Endothelial cell of umbilical vein (primary cell): ENCODE results near the gene ABCC2. TPM values are rescaled to one million over a fixed set of nuclear protein-coding genes. Genes with fewer than 3 reads are reported as not detected.

Experiments
- BruUV-seq: library from RNA; stranded (reverse); fragments of 400-500 nt; replicated peaks from 2 replicates; lab custom pipeline; 2021; lab: Mats Ljungman, UMichigan
- CTCF ChIA-PET: fragments of 300-600, 350-600 bp; sonication (Branson Sonifier 250); formaldehyde crosslinking; loops from one replicate; lab custom pipeline; 2021; ENCODE audit warnings: antibody characterized with exemption, inconsistent platforms; lab: Charles Lee
- POLR2A ChIA-PET: fragments of 300-600, 350-600 bp; sonication (Branson Sonifier 250); formaldehyde crosslinking; loops from one replicate; lab custom pipeline; 2021; ENCODE audit warnings: antibody characterized with exemption, inconsistent platforms; lab: Charles Lee
- DNase-seq: peaks from one replicate; pipeline ENCODE4 v3.0.0-alpha.2; 2011; ENCODE audit warnings: low read depth, low spot score
- FAIRE-seq: peaks from 2 replicates; lab custom pipeline; 2011; peaks lifted over from hg19 to GRCh38; lab: Jason Lieb, UNC
- H2AFZ ChIP-seq: 2 replicates; pipeline ENCODE4 v1.6.0; 2012; ENCODE audit warnings: low read depth, low read length, control low read depth, inconsistent platforms
- H3K27ac ChIP-seq: 2 replicates; pipeline ENCODE4 v1.5.1; 2011; ENCODE audit warnings: low read depth, mild to moderate bottlenecking, control low read depth, low read length, moderate library complexity; ENCODE audit not compliant: insufficient read depth
- H3K27me3 ChIP-seq, 2 experiments: 2 replicates each; pipeline versions ENCODE4 v1.6.0 to v1.6.1; 2011; ENCODE audit warnings: low read length in 2 of 2, mixed read lengths in 1 of 2; ENCODE audit not compliant: control insufficient read depth in 2 of 2, insufficient read depth in 2 of 2
- H3K36me3 ChIP-seq, 2 experiments: 2 replicates in 1 of 2; 3 replicates in 1 of 2; pipeline ENCODE4 v1.5.1; 2011; ENCODE audit warnings: low read length in 2 of 2, mild to moderate bottlenecking in 1 of 2, moderate library complexity in 1 of 2; ENCODE audit not compliant: control insufficient read depth in 2 of 2, insufficient read depth in 2 of 2; ENCODE audit errors: extremely low read depth in 1 of 2
- H3K4me1 ChIP-seq: 3 replicates; pipeline ENCODE4 v1.5.1; 2011; ENCODE audit warnings: mild to moderate bottlenecking, low read length; ENCODE audit not compliant: control insufficient read depth, insufficient read depth; ENCODE audit errors: extremely low read depth
- H3K4me2 ChIP-seq: 2 replicates; pipeline ENCODE4 v1.6.1; 2011; ENCODE audit warnings: low read length, control low read depth, mixed read lengths; ENCODE audit not compliant: insufficient read depth
- H3K4me3 ChIP-seq, 3 experiments: fragments of 200-600 bp in 1 of 3; sonication (generic), shearing (Covaris generic) in 1 of 3; replicated peaks in 1 of 3; 2 replicates each; pipeline ENCODE4 v1.5.1; 2011 to 2016; ENCODE audit warnings: control low read depth in 3 of 3, low read length in 3 of 3, mild to moderate bottlenecking in 2 of 3, inconsistent platforms in 1 of 3, low read depth in 1 of 3, moderate library complexity in 1 of 3; ENCODE audit not compliant: insufficient read depth in 1 of 3
- H3K79me2 ChIP-seq: 2 replicates; pipeline ENCODE4 v1.6.0; 2012; ENCODE audit warnings: low read length, inconsistent platforms; ENCODE audit not compliant: control insufficient read depth, insufficient read depth
- H3K9ac ChIP-seq: replicated peaks from 2 replicates; pipeline ENCODE3; 2011; ENCODE audit warnings: low read length, control low read depth; ENCODE audit not compliant: insufficient read depth; ENCODE audit errors: extremely low read depth
- H3K9me1 ChIP-seq: replicated peaks from 3 replicates; pipeline ENCODE4 v1.6.0; 2011; ENCODE audit warnings: mild to moderate bottlenecking, low read length; ENCODE audit not compliant: control insufficient read depth, insufficient read depth; ENCODE audit errors: extremely low read depth
- H3K9me3 ChIP-seq: replicated peaks from 2 replicates; pipeline ENCODE4 v1.5.1; 2012; ENCODE audit warnings: low read length, inconsistent platforms; ENCODE audit not compliant: control insufficient read depth, insufficient read depth
- H4K20me1 ChIP-seq: replicated peaks from 2 replicates; pipeline ENCODE3; 2011; ENCODE audit warnings: mild to moderate bottlenecking, low read length; ENCODE audit not compliant: control insufficient read depth, insufficient read depth; ENCODE audit errors: extremely low read depth
- CTCF ChIP-seq, 2 donors: IDR thresholded peaks; 1 replicate in 1 of 2; 2 replicates in 1 of 2; pipeline ENCODE4 v1.5.1; 2011; ENCODE audit warnings: low read length in 2 of 2, mild to moderate bottlenecking in 2 of 2, moderate library complexity in 2 of 2, control low read depth in 1 of 2, inconsistent platforms in 1 of 2, low read depth in 1 of 2; ENCODE audit not compliant: insufficient read depth in 1 of 2; ENCODE audit errors: extremely low read depth in 1 of 2
- EZH2 ChIP-seq: IDR thresholded peaks from 2 replicates; pipeline ENCODE4 v1.6.1; 2012; ENCODE audit warnings: borderline replicate concordance, low read depth, mild to moderate bottlenecking, moderate library complexity, low read length, inconsistent platforms; ENCODE audit not compliant: severe bottlenecking
- FOS ChIP-seq: IDR thresholded peaks from 2 replicates; pipeline ENCODE4 v1.6.1; 2011; ENCODE audit warnings: mild to moderate bottlenecking, low read length, moderate library complexity, borderline replicate concordance; ENCODE audit not compliant: insufficient read depth
- GATA2 ChIP-seq: IDR thresholded peaks from 2 replicates; pipeline ENCODE4 v1.7.0; 2011; ENCODE audit warnings: low read depth, mild to moderate bottlenecking, moderate library complexity, mixed read lengths, low read length; ENCODE audit not compliant: insufficient read length, insufficient read depth
- JUN ChIP-seq: IDR thresholded peaks from 2 replicates; pipeline ENCODE4 v1.6.1; 2011; ENCODE audit warnings: borderline replicate concordance, low read depth; ENCODE audit not compliant: insufficient read length, insufficient read depth
- MAX ChIP-seq: IDR thresholded peaks from 2 replicates; pipeline ENCODE4 v1.6.1; 2011; ENCODE audit not compliant: insufficient read depth, insufficient read length
- MYC ChIP-seq: IDR thresholded peaks from one replicate; pipeline ENCODE4 v1.6.1; 2011; ENCODE audit warnings: mild to moderate bottlenecking, low read depth, low read length
- POLR2A ChIP-seq: IDR thresholded peaks from 2 replicates; pipeline ENCODE4 v1.6.1; 2012; ENCODE audit warnings: low read depth, mild to moderate bottlenecking, control low read depth, low read length
- POLR2AphosphoS5 ChIP-seq: IDR thresholded peaks from 2 replicates; pipeline ENCODE4 v1.6.1; 2012; ENCODE audit warnings: low read depth, mild to moderate bottlenecking, control low read depth, low read length, moderate library complexity; ENCODE audit not compliant: insufficient read depth
- dilution Hi-C: fragments of 300-500 bp; cut with MboI; formaldehyde crosslinking; loops from one replicate; pipeline ENCODE4 v1.15.0; 2019; ENCODE audit warnings: low sequenced_read_pairs; ENCODE audit not compliant: extremely low pct_ligation_motif_present
- intact Hi-C: fragments of 100-400 bp; cut with micrococcal nuclease; formaldehyde crosslinking; loops from one replicate; pipeline ENCODE4 v1.10.0; 2022
- polyA plus RNA-seq, 4 experiments: library from polyadenylated mRNA; depleted of rRNA in 3 of 4; stranded (reverse) in 3 of 4; unstranded in 1 of 4; fragments of >200 nt; gene quantifications; 2 replicates each; pipeline versions ENCODE4 v1.2.1 to v1.2.3, GENCODE V29; 2011 to 2012; ENCODE audit warnings: missing spikeins in 1 of 4
- total RNA-seq: library from RNA; stranded (reverse); gene quantifications from 2 replicates; pipeline ENCODE4 v1.2.3, GENCODE V29; 2021

ABCC2 gene
- total and polyA plus RNA-seq, 2 donors (not counting 3 experiments of a cell fraction or from before 2014, with no cell fraction given) = 1.5 to 3.3 TPM

- Histone ChIP-seq H2AFZ (no peak overlapping the region), H3K4me3 (no peak overlapping the region), H3K9me3 (no peaks in the 10 kb centered on the region), H3K4me1 (no peaks in the 10 kb centered on the region), H3K27ac (no peak overlapping the region), H3K9me1 (no peaks in the 10 kb centered on the region), H3K9ac (no peak overlapping the region), H4K20me1 (no peaks in the 10 kb centered on the region), H3K36me3 (no peaks in the 10 kb centered on the region), H3K79me2 (no peaks in the 10 kb centered on the region), H3K27me3 (no peaks in the 10 kb centered on the region), H3K4me2 (no peak overlapping the region)
- FAIRE-seq (no peak), DNase-seq (no peak)
- ChIA-PET POLR2A (interaction anchor here (0.6 kb wide), 1 partner anchor 568 kb away, joined by 3 read pairs; no protein-coding TSS in a partner anchor), CTCF (interaction anchor here (0.9 to 5.3 kb wide), 5 partner anchors 157 to 388 kb away, joined by 4 to 75 read pairs (median 5); partner anchors contain the start of gene DNMBP)
- no peak for TF ChIP-seq FOS
- no peak for TF ChIP-seq EZH2
- TF ChIP-seq POLR2A = no peak
- no peak for TF ChIP-seq JUN
- no peak for TF ChIP-seq MYC
- TF ChIP-seq POLR2AphosphoS5 = no peak
- no peak for TF ChIP-seq CTCF (IDR thresholded peaks at IDR 0.05; ENCODE audit: extremely low read depth in 1 of 2, insufficient read depth in 1 of 2, low read depth in 1 of 2, low read length in 2 of 2)
- TF ChIP-seq GATA2 = no peak
- TF ChIP-seq MAX = no peak
- intact Hi-C loops = no loop called here
- dilution Hi-C loops = no loop called here
- no TSS peak for BruUV-seq
These were observed 70.2 kb downstream of the ABCC2 start for GRCh38 chr10:99852481-99853213.
